Subcutaneous adipose tissue (tissue), 4 donors: Measurements from ENCODE around the gene PSMG4. TPM values are rescaled to one million over a fixed set of nuclear protein-coding genes. Genes with fewer than 3 reads are reported as not detected.

Source experiments
- total RNA-seq, 4 donors: library from RNA; depleted of rRNA; stranded (reverse); fragments of >200 nt; gene quantifications; one replicate each; pipeline ENCODE4 v1.1.0, GENCODE V29; 2016
- TF ChIP-seq, protein P1 (sequence below): fragments of 450-650 bp; IDR thresholded peaks from one replicate; pipeline ENCODE4 v1.5.1; 2016; ENCODE audit warnings: low read depth, mild to moderate bottlenecking, control low read depth, antibody characterized with exemption, moderate library complexity

PSMG4 gene
- total RNA-seq, 4 donors from 2014 or later, result 13.9 to 30.0 (median 19.5) TPM

GRCh38 chr6:3314176-3314575, 55.4 kb downstream of the PSMG4 start:
- TF ChIP-seq, protein P1, sequence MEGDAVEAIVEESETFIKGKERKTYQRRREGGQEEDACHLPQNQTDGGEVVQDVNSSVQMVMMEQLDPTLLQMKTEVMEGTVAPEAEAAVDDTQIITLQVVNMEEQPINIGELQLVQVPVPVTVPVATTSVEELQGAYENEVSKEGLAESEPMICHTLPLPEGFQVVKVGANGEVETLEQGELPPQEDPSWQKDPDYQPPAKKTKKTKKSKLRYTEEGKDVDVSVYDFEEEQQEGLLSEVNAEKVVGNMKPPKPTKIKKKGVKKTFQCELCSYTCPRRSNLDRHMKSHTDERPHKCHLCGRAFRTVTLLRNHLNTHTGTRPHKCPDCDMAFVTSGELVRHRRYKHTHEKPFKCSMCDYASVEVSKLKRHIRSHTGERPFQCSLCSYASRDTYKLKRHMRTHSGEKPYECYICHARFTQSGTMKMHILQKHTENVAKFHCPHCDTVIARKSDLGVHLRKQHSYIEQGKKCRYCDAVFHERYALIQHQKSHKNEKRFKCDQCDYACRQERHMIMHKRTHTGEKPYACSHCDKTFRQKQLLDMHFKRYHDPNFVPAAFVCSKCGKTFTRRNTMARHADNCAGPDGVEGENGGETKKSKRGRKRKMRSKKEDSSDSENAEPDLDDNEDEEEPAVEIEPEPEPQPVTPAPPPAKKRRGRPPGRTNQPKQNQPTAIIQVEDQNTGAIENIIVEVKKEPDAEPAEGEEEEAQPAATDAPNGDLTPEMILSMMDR, result no peak

DNA sequence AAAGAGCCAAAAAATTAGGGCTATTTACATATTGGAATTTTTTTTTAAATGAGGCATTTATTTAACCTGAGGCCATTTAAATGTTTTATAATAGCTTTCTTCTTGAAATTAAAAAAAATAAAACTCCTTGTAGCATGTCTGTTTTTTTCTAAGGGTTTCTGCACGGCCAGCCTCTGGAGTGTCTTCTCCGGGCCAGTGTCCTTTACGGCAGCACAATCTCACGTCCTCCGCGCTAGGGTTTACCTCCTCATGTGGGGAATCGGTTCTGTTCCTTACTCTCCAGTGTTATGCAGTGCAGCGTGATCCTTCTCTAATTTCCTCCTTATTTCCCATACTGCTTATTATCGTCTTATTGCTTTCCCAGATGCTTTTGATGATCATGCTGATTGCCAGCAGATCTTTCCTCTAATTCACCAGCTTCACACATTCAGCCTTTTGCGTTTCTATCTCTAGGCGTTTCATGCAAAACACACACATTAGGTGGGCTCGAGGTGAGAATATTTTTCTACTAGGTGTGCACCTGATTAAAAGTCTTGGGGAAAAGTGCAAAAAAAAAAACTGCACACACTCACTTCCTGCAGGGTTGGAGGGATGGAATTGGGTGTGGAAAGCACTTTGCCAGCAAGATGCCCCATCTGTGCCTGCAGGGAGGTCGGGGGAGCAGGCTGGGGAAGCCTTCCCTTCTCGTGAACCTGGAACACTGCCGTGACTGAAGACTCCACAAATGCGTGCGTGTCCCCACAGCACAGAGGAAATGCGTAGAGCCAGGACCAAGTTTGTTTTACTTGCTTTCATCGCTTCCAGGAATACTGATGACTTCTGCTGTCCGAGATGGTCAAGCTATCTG, 56.1 kb downstream of the PSMG4 start:
- TF ChIP-seq, protein P1, result no peak

GRCh38 chr6:3315841-3316240, 57.1 kb downstream of the PSMG4 start:
- TF ChIP-seq, protein P1, result no peak

GRCh38 chr6:3316331-3316730, 57.6 kb downstream of the PSMG4 start:
- TF ChIP-seq, protein P1, result no peak

DNA sequence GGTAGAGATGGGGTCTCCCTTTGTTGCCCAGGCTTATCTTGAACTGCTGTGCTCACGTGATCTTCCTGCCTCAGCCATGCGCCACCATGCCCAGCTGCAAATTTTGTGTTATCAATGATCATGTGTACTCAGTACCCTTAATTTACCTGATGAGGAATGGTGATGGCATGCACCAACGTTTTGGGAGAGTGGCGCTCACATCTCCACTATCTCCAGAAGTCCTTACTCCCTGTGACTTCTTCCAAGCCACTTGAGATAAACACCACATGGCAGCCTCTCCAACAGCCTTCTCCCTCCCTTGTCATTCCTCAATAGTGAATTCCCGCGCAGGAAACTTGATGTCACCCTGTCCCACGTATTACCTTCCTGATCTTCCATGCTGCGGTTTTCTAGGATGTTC, 58.1 kb downstream of the PSMG4 start:
- TF ChIP-seq, protein P1, result no peak

Other genes starting within 250 kb of the PSMG4 start
- 10 to 100 TPM; 25.2 to 33.9 (median 29.1) TPM for gene RIPK1, start 190.5 kb upstream of the PSMG4 start, total RNA-seq
- 10 to 100 TPM; 25.8 to 41.6 (median 30.0) TPM for gene BPHL, start 140.2 kb upstream of the PSMG4 start, total RNA-seq
- 10 to 100 TPM; 34.0 to 66.0 (median 51.3) TPM for gene TUBB2A, start 101.4 kb upstream of the PSMG4 start, total RNA-seq
- 1 to 10 TPM; 1.0 to 3.4 (median 2.5) TPM for gene TUBB2B, start 31.3 kb upstream of the PSMG4 start, total RNA-seq
- 10 to 100 TPM in 3 of 4 donors, 1 to 10 TPM in 1; 9.0 to 25.1 (median 13.9) TPM for gene SLC22A23, start 198.1 kb downstream of the PSMG4 start, total RNA-seq